BJ (cell line): ENCODE measurements around the gene MRNIP. TPM values are rescaled to one million over a fixed set of nuclear protein-coding genes. Genes with fewer than 3 reads are reported as not detected.

ENCODE experiments used
- CTCF ChIA-PET: fragments of 350-600 bp; formaldehyde crosslinking; extraction: SDS; loops from one replicate; lab custom pipeline; 2021; ENCODE audit warnings: antibody characterized with exemption, inconsistent platforms; lab: Yijun Ruan, JAX
- POLR2A ChIA-PET: fragments of 300-600 bp; sonication (Branson Sonifier 250); formaldehyde crosslinking; extraction: SDS; loops from one replicate; lab custom pipeline; 2021; ENCODE audit warnings: antibody characterized with exemption; lab: Charles Lee
- DNase-seq: peaks from one replicate; pipeline ENCODE4 v3.0.0-alpha.2; 2011; ENCODE audit warnings: low read depth
- H3K27me3 ChIP-seq: 2 replicates; pipeline ENCODE4 v1.6.0; 2011; ENCODE audit warnings: low read length; ENCODE audit not compliant: control insufficient read depth, insufficient read depth
- H3K36me3 ChIP-seq: 2 replicates; pipeline ENCODE4 v1.5.1; 2011; ENCODE audit warnings: low read length; ENCODE audit not compliant: control insufficient read depth, insufficient read depth
- H3K4me3 ChIP-seq: 2 replicates; pipeline ENCODE4 v1.5.1; 2011; ENCODE audit warnings: low read depth, mild to moderate bottlenecking, control low read depth, low read length
- polyA plus RNA-seq: library from polyadenylated mRNA; depleted of rRNA; stranded (reverse); fragments of >200 nt; gene quantifications from 2 replicates; pipeline ENCODE4 v1.2.3, GENCODE V29; 2011
- TF ChIP-seq, protein P1 (sequence below): IDR thresholded peaks from 2 replicates; pipeline ENCODE4 v1.5.1; 2011; ENCODE audit warnings: low read depth, mild to moderate bottlenecking, control low read depth, inconsistent platforms, low read length, moderate library complexity; ENCODE audit not compliant: insufficient read depth

MRNIP gene
- polyA plus RNA-seq, 1 experiment: 14.1 TPM

DNA sequence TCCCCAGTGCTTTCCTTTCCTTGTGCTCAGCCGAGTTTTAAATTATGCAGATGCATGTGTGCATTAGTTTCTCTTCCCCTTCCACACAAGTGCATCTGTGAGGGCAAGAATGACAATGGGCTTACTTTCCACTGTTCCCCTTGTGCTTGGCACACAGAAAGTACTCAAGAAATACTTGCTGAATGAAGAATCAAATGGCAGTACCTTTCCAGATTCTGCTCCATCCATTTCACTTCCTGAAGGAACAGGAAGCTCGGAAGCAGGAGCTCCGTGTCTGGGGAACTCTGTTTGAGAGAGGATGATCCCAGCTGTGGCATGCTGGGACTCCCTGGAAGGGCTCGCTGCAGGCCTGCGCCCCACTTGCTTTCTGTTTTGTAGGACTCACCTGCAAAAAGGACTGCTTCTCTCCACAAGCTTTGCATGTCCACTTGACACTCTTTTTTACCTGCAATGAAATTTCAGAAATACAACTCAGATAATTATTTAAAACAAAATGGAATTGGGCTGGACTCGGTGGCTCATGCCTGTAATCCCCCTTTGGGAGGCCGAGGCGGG is 5.5 kb downstream of the MRNIP start:
- no peak overlapping the region for H3K4me3 ChIP-seq
- H3K27me3 ChIP-seq: no peaks in the 10 kb centered on the region
- CTCF ChIA-PET: interaction anchor here (0.7 to 1.6 kb wide), 3 partner anchors 8 to 31 kb away, joined by 3 read pairs; no protein-coding TSS in a partner anchor
- peaks cover 16% of the 10 kb centered on the region for H3K36me3 ChIP-seq
- no peak for DNase-seq
- POLR2A ChIA-PET: no interaction called here
- TF ChIP-seq, protein P1, sequence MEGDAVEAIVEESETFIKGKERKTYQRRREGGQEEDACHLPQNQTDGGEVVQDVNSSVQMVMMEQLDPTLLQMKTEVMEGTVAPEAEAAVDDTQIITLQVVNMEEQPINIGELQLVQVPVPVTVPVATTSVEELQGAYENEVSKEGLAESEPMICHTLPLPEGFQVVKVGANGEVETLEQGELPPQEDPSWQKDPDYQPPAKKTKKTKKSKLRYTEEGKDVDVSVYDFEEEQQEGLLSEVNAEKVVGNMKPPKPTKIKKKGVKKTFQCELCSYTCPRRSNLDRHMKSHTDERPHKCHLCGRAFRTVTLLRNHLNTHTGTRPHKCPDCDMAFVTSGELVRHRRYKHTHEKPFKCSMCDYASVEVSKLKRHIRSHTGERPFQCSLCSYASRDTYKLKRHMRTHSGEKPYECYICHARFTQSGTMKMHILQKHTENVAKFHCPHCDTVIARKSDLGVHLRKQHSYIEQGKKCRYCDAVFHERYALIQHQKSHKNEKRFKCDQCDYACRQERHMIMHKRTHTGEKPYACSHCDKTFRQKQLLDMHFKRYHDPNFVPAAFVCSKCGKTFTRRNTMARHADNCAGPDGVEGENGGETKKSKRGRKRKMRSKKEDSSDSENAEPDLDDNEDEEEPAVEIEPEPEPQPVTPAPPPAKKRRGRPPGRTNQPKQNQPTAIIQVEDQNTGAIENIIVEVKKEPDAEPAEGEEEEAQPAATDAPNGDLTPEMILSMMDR: no peak

DNA sequence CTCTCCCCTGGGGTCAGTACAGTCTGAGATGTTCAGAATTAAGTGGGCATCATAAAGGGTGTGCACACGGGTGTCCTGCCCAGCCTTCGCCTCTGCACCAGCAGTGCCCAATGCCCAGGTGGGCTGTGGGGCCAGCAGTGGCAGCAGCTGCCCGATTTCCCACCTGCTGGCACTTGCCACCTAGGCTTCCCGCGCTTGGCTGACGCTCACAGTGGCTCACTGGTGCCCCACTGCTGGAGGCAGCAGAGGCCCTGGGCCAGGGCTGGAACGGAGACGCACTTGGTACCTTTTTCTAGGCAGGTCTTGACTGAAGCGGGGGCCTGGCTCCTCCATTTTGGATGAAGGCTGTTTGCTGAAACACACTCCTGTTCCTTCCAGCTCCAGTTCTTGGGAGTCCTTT is 17.0 kb downstream of the MRNIP start:
- TF ChIP-seq, protein P1: no peak
- ChIA-PET CTCF (no interaction called here), POLR2A (no interaction called here)
- no peak overlapping the region for H3K4me3 ChIP-seq
- H3K27me3 ChIP-seq: no peaks in the 10 kb centered on the region
- H3K36me3 ChIP-seq: peaks cover 13% of the 10 kb centered on the region
- no peak for DNase-seq

DNA sequence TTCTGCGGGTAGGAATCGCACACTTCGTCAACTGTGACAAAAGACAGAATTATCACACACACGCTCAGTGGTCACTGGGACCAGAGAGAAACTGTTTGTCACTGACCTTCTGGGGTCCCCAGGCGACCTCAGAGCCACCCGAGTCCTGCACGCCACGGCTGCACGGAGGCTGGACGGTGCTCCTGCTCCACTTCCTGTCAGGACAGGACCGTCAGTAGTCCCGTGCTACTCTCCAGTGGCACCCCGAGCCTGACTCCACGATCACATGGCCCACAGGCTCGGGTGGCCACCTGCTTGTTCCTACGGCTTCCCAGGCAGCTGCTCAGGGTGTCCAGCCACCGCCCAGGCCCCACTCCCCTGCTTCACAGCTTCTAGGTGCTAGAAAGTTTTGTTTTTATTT is 17.9 kb downstream of the MRNIP start:
- Histone ChIP-seq H3K4me3 (no peak overlapping the region), H3K36me3 (peaks cover 20% of the 10 kb centered on the region), H3K27me3 (no peaks in the 10 kb centered on the region)
- CTCF ChIA-PET: no interaction called here
- TF ChIP-seq, protein P1: no peak
- DNase-seq: no peak
- POLR2A ChIA-PET: no interaction called here

DNA sequence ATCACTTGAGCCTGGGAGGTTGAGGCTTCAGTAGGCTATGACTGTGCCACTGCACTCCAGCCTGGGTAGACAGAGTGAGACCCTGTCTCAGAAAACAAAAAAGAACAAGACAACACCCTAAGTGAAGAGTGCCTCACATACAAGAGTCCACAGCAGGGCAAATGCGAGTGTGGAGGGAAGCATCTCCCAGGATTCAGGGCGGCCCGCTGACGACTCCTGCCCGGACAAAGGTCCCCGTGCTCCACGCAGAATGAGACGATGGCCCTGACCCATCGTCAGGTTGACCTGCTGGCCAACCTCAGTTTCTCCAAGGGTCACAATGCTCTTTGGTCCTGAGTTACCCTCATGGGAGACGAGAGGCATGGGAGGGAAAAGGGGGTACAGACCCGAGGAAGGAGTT is 18.3 kb downstream of the MRNIP start:
- Histone ChIP-seq H3K36me3 (peaks cover 20% of the 10 kb centered on the region), H3K4me3 (no peak overlapping the region), H3K27me3 (no peaks in the 10 kb centered on the region)
- POLR2A ChIA-PET: no interaction called here
- TF ChIP-seq, protein P1: no peak
- no peak for DNase-seq
- CTCF ChIA-PET: no interaction called here

DNA sequence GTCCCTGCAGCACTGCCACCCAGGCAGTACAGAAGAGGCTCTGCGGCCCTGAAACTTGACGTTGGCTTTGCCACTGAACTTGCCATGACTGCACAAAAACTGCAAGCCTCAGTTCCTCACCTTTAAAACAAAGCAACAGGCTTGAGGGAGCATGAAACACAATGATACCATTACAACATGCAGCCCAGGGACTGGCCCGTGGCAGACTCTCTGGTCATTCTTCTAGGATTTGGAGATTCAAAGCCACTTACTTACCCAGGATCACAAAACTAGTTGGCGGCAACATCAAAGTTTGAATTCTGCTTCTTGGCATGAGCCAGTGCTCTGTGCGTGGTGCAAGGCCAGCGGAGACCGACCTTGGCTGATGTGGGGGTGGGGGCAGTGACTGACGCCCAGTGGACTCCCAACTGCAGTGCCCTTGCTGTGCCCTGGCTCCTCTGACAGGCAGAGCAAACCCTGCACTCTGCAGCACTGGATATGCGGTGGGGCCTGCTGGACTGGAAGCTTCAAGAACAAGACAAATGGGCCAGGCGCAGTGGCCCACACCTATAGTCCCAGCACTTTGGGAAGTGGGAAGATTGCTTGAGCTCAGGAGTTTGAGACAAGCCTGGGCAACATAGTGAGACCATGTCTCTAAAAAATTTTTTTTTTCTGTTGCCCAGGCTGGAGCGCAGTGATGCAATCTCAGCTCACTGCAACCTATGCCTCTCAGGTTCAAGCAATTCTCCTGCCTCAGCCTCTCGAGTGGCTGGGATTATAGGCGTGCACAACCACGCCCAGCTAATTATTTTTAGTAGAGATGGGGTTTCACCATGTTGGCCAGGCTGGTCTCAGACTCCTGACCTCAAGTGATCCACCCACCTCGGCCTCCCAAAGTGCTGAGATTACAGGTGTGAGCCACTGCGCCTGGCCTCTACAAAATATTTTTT is 19.0 kb downstream of the MRNIP start:
- TF ChIP-seq, protein P1: no peak
- H3K4me3 ChIP-seq: no peak overlapping the region
- no peak for DNase-seq
- no peaks in the 10 kb centered on the region for H3K27me3 ChIP-seq
- CTCF ChIA-PET: no interaction called here
- peaks cover 20% of the 10 kb centered on the region for H3K36me3 ChIP-seq
- POLR2A ChIA-PET: interaction anchor here (0.7 kb wide), 1 partner anchor 19 kb away, joined by 4 read pairs; the partner anchor contains the start of gene MRNIP
